ENCODE data around the gene HOXB8.

DNA sequence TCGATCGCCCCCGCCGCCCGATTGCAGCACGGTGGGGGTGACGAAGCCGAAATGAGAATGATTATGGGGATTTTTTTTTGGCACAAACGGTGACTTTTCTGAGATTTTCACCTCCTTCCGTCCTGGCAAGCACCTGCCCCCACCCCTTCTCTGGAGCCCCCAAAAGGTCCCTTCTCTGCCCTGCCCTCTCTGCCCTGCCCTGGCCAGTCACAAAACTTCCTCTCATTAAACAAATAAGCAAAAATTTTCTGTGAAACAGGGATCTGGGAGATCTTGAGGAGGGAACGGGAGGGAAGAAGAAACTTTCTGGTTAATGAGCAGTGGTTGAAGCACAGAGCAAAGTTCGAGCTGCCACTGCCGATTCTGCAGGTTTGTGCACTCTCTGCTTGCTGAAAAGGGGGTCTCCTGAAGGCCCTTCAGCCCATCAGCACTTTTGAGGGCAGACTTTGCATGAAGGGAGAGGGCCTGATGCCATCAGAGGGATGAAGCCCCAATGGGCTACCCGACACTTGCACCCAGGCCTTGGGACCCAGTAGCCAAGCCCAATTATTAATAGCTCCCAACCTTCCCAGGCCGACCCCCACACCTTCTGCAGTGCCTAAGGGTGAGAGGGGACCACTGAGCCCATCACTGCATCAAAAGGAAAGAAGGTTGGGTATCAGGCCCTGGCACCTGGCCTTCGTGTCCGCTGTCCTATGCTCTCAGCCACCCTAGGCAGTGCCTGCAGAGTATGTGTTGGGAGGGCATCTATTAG, 1.0 kb upstream of the HOXB8 start:
- TF ChIP-seq, protein P1, sequence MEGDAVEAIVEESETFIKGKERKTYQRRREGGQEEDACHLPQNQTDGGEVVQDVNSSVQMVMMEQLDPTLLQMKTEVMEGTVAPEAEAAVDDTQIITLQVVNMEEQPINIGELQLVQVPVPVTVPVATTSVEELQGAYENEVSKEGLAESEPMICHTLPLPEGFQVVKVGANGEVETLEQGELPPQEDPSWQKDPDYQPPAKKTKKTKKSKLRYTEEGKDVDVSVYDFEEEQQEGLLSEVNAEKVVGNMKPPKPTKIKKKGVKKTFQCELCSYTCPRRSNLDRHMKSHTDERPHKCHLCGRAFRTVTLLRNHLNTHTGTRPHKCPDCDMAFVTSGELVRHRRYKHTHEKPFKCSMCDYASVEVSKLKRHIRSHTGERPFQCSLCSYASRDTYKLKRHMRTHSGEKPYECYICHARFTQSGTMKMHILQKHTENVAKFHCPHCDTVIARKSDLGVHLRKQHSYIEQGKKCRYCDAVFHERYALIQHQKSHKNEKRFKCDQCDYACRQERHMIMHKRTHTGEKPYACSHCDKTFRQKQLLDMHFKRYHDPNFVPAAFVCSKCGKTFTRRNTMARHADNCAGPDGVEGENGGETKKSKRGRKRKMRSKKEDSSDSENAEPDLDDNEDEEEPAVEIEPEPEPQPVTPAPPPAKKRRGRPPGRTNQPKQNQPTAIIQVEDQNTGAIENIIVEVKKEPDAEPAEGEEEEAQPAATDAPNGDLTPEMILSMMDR (IDR thresholded peaks at IDR 0.05) = no peak
- TF ChIP-seq POLR2A (IDR thresholded peaks at IDR 0.05) (no peak), EP300 (IDR thresholded peaks at IDR 0.05) (no peak), POLR2AphosphoS5 (IDR thresholded peaks at IDR 0.05) (no peak)
